HFF-Myc (cell line): ENCODE data around the gene FES.

Experiments used
- DNase-seq: peaks from one replicate; pipeline ENCODE4 v3.0.0-alpha.2; 2011; ENCODE audit warnings: low read depth; ENCODE audit errors: extremely low read depth
- H3K4me3 ChIP-seq: replicated peaks from 2 replicates; pipeline ENCODE4 v1.5.1; 2011; ENCODE audit warnings: low read depth, mild to moderate bottlenecking, control low read depth, low read length
- CTCF ChIP-seq: IDR thresholded peaks from 2 replicates; pipeline ENCODE4 v1.5.1; 2012; ENCODE audit warnings: mild to moderate bottlenecking, low read depth, low read length, control low read depth; ENCODE audit errors: missing control alignments

Gene FES

GRCh38 chr15:90880381-90881145, 3.7 kb upstream of the FES start:
- DNase-seq, result no peak
- no peak overlapping the region for H3K4me3 ChIP-seq
- no peak for TF ChIP-seq CTCF

GRCh38 chr15:90881181-90881977, 2.9 kb upstream of the FES start:
- TF ChIP-seq CTCF, result no peak
- DNase-seq, result no peak
- no peak overlapping the region for H3K4me3 ChIP-seq

- no peak for DNase-seq
- no peak for TF ChIP-seq CTCF
- H3K4me3 ChIP-seq, result no peak overlapping the region
Observed at GRCh38 chr15:90881978-90882721, 2.2 kb upstream of the FES start.

GRCh38 chr15:90882781-90883525, 1.4 kb upstream of the FES start:
- no peak overlapping the region for H3K4me3 ChIP-seq
- no peak for TF ChIP-seq CTCF
- DNase-seq, result no peak

- H3K4me3 ChIP-seq, result no peak overlapping the region
- no peak for TF ChIP-seq CTCF
Observed at GRCh38 chr15:90883526-90883975, 753 bp upstream of the FES start.

More at GRCh38 chr15:90883526-90883975, 753 bp upstream of the FES start:
- DNase-seq, result no peak
